HG02588 (cell line): ENCODE measurements around the gene SFPQ.
"Not testable (repeated sequence)": the region's sequence is repeated elsewhere in the genome, so short reads cannot be mapped to it uniquely, and the experiment has no call there.

ENCODE experiments used
- ATAC-seq: cut with Tn5 transposase; IDR thresholded peaks from one replicate; pipeline ENCODE4 v1.9.1; 2021; ENCODE audit warnings: mild to moderate bottlenecking, moderate library complexity; ENCODE audit not compliant: unreplicated experiment

Gene SFPQ

GRCh38 chr1:35142728-35143127, 50.2 kb downstream of the SFPQ start:
- ATAC-seq: not testable (repeated sequence)

GRCh38 chr1:35142294-35142693, 50.7 kb downstream of the SFPQ start:
- ATAC-seq: not testable (repeated sequence)

GRCh38 chr1:35137590-35137989, 55.4 kb downstream of the SFPQ start:
- not testable (repeated sequence) for ATAC-seq

GRCh38 chr1:35136780-35137179, 56.2 kb downstream of the SFPQ start:
- ATAC-seq: no peak
